GM21447 (cell line): ENCODE data around the gene DDX54.
A peak's percentile ranks its signal among the peaks of the same experiment; 100 is the strongest.

Source experiments
- ATAC-seq: cut with Tn5 transposase; IDR thresholded peaks from one replicate; pipeline ENCODE4 v1.9.1; 2021; ENCODE audit not compliant: unreplicated experiment

DDX54 gene

DNA sequence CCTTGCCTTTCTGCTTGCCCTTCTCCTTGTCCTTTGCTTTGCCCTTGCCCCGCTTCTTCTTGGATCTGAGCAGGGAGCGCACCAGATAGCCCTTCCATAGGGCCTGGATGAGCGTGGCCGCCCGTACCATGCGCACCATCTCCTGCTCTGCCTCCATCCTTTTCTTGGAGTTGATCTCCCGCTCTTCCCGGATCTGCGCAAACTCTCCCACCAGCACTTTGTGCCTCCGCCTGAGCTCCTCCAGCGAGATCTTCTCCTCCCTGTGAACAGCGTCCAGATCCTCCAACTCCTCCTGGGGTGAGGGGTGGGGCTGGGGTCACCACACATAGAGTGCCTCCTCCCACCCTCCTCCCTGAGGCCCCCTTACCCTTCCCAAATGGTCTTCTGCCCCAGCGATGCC lies 10.3 kb upstream of the DDX54 start:
- ATAC-seq: no peak

- no peak for ATAC-seq
Observed at GRCh38 chr12:113194971-113195391, 9.7 kb upstream of the DDX54 start.

DNA sequence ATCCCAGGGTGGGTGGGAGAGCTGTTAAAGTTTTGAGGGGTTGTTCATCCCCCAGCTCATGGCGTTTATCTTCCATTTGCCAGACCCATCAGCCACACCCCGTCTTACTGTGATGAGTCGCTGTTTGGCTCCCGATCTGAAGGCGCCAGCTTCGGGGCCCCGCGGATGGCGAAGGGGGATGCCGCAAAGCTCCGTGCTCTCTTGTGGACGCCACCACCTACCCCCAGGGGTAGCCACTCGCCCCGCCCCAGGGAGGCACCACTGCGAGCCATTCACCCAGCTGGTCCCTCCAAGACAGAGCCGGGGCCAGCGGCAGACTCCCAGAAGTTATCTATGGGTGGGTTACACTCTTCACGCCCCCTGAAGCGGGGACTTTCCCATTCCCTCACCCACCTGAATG lies 5.9 kb upstream of the DDX54 start:
- no peak for ATAC-seq

DNA sequence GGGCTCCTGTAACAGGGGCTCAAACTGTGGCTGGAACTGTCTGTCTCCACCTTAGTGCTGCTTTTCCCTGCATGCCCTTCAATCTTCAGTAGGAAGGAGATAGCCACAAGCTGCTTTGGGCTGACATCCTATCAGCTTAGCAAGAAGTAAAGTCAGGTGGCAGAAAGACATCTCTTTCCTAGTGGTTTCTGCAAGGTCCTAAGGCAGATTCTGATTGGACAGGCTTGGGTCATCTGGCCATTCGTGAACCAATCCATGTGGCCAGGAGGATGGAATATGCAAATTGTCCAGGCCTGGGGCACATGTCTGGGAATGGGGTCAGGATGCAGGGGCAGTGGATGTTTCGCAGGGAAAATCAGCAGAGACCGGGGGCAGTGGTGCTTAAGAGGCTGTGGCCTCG lies 5.5 kb upstream of the DDX54 start:
- no peak for ATAC-seq

DNA sequence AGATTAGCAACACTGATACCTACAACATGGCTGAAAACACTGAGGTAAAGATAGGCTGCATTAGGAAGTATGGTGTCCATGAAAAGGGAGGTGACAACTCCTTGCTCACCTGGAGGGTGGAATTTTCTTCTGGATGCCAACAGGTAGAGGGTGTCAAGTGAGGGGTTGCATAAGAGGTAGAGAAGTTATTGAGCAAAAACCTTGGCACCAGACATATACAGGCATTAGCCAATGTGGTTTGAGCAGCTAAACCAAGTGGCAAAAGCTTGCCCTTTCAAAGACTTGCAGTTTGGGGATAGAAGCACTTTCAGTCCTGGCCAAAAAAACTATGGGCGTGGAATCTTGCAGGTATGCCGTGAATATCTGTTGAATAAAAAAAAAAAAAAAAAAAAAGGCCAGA lies 4.1 kb upstream of the DDX54 start:
- no peak for ATAC-seq

DNA sequence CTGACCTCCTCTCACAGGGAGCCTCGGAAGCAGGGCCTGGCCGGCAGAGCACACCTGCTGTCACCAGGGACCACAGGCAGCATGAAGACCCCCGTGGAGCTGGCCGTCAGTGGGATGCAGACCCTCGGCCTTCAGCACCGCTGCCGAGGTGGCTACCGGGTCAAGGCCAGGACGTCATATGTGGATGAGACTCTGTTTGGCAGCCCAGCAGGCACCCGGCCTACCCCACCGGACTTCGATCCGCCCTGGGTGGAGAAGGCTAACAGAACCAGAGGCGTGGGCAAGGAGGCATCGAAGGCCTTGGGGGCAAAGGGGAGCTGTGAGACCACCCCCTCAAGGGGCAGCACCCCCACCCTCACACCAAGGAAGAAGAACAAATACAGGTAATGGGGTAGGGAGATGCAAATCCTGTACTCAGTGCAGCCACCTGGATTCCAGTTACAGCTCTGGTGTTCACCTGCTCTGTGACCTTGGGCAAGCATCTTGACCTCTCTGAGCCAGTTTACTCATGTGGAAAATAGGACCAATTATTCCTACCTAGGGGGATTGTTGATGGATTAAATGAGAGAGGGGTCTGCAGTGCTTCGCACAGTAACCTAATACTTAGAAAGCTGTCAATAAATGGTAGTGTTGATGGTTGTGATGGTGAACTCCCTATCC lies 1.5 kb upstream of the DDX54 start:
- ATAC-seq: no peak

GRCh38 chr12:113186033-113186365 lies 721 bp upstream of the DDX54 start:
- ATAC-seq: no peak

- ATAC-seq: peak; percentile 79
Observed at GRCh38 chr12:113184900-113185179, 438 bp downstream of the DDX54 start.

DNA sequence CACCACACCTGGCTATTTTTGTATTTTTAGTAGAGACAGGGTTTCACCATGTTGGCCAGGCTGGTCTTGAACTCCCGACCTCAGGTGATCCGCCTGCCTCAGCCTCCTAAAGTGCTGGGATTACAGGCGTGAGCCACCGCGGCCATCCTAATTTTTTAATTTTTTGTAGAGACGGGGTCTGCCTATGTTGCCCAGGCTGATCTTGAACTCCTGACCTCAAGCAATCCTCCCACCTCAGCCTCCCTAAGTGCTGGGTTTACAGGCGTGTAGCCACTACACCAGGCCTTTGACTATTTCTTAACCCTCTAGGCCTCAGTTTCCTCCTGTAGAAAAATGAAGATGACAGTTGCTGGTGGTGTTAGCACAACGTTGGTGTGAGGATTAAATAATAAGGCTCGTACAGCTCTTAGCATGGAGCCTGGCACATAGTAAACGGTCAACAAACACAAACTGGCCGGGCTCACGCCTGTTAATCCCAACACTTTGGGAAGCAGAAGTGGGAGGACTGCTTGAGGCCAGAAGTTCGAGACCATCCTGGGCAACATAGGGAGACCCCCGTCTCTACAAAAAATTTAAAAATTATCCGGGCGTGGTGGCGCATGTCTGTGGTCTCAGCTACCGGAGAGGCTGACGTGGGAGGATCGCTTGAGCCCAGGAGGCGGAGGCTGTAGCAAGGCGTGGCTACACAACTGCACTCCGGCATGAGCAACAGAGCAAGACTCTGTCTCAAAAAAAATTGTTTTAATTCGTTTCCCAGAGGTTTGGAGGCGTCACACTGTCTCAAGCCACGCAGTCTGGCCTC lies 979 bp downstream of the DDX54 start:
- ATAC-seq: peak; percentile 46

- no peak for ATAC-seq
Observed at GRCh38 chr12:113183030-113183589, 2.2 kb downstream of the DDX54 start.

GRCh38 chr12:113181975-113182374 lies 3.3 kb downstream of the DDX54 start:
- no peak for ATAC-seq

- ATAC-seq: no peak
Observed at GRCh38 chr12:113180333-113180732, 4.9 kb downstream of the DDX54 start.

DNA sequence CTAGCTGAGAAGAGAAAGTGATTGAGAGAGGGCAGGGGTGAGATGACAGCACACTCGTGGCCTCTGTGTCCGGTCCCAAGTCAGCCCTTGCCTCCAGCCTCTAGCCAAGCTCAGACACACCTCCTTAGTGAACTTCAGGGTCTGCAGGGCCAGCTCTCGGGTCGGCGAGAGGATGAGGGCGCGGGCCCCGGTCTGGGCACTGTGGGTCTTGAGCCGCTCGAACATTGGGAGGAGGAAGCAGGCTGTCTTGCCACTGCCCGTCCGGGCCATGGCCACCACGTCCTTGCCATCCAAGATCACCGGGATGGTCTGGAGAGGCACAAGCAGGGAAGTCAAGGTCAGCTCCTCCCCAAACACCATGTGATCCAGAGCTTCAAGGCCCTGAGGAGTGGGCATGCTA lies 6.3 kb downstream of the DDX54 start:
- no peak for ATAC-seq

DNA sequence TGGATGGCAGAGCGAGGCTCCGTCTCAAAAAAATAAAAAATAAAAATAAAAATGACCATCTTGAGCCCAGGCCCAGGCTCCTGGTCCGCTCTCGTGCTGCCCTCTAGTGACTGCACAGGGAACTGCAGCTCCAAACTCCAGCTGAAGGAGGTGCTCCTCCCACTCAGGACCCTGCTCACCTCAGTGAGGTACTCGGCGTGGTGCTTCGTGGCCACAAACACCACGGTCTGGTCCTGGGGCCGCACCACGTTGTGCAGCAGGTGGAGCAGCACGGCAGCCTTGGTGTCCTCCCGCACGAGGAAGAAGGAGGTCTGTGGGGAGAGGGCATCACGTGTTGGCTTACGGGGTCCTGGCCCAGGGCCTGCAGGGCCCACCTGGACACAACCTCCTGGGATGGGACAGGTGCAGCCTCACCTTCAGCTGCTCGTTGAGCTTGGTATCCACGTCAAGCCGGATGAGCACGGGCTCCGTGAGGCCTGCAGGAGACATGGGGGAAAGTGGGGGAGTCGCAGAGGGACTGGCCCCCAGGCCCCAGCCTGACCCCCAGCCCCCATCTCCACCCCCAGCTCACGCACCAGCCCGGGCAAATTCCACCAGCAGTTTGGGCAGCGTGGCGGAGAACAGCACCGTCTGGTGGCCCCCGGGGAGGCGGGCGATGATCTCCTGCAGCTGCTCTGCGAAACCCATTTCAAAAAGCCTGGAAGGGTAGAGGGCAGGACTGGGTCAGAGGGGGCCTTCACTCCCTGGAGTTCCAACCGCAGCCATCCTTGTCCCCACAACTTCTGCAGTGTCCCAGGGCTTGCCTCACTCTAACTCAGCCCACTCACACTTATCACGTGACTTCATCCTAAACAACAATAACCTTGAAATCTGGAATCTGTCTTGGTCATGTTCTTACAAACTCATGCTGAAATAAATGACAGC lies 10.6 kb downstream of the DDX54 start:
- ATAC-seq: no peak

- peak; percentile 81 for ATAC-seq
Observed at GRCh38 chr12:113173081-113173698, 12.1 kb downstream of the DDX54 start.

- no peak for ATAC-seq
Observed at GRCh38 chr12:113172185-113172584, 13.1 kb downstream of the DDX54 start.

- ATAC-seq: no peak
Observed at GRCh38 chr12:113171543-113171942, 13.7 kb downstream of the DDX54 start.

DNA sequence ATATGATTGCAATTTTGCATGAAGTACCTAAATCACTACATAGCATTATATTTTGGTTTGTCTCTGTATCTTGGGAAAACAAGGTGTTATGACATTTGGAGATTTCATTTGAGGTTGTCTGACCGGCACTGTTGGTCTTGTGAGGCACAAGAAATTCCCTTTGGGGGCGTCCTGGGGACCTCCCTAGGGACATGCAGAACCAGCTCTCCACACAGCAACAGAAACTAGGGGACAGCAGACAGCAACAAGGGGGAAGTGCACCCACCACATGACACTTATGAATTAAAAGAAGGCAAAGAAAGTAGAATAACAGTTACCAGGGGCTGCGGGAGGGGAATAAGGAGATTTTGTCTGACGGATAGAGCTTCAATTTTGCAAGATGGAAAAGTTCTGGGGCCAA lies 14.4 kb downstream of the DDX54 start:
- no peak for ATAC-seq

- no peak for ATAC-seq
Observed at GRCh38 chr12:113170457-113170856, 14.8 kb downstream of the DDX54 start.

DNA sequence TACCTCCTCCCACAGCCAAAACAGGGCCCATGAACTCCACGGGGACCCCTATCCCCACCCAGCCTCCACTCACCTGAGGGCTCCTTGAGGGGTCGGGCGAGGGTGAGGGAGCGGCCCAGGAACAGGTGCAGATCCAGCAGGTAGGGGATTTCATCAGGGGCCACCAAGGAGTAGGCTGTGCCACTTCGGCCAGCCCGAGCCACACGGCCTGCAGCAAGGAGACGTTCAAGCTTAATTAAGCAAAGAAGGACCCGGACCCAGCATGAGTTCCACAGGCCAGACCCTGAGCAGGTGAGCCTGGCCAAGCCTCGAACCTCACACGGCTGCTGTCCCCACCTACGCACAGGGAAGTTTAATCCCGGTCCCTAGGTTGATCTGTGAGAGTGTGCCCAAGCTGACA lies 15.6 kb downstream of the DDX54 start:
- no peak for ATAC-seq

DNA sequence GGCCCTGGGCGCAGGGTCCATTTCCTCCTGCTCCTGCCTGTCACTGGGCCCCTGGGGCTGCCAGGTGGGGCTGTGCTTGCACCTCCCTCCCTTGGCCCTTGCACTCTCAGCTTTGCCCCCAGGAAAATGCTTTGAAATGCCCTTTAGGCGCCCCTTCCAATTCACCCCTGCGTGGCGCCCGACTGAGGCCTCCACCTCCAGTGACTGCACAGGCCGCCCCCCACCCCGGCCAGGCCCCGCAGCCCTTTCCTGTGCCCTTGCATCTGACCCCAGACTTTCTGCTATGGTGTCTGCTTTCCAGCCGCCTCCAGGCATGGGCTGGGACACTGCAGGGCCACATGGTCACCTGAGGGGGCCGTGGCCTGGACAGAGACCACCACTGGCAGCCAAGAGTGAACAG lies 17.4 kb downstream of the DDX54 start:
- ATAC-seq: no peak
